Medulla oblongata (tissue), 1 donor: ENCODE results near the gene HLCS.
A peak's percentile ranks its signal among the peaks of the same experiment; 100 is the strongest.

Experiments used
- DNase-seq: peaks from one replicate; pipeline ENCODE4 v3.0.0-alpha.2; 2015; ENCODE audit errors: extremely low spot score

HLCS gene

DNA sequence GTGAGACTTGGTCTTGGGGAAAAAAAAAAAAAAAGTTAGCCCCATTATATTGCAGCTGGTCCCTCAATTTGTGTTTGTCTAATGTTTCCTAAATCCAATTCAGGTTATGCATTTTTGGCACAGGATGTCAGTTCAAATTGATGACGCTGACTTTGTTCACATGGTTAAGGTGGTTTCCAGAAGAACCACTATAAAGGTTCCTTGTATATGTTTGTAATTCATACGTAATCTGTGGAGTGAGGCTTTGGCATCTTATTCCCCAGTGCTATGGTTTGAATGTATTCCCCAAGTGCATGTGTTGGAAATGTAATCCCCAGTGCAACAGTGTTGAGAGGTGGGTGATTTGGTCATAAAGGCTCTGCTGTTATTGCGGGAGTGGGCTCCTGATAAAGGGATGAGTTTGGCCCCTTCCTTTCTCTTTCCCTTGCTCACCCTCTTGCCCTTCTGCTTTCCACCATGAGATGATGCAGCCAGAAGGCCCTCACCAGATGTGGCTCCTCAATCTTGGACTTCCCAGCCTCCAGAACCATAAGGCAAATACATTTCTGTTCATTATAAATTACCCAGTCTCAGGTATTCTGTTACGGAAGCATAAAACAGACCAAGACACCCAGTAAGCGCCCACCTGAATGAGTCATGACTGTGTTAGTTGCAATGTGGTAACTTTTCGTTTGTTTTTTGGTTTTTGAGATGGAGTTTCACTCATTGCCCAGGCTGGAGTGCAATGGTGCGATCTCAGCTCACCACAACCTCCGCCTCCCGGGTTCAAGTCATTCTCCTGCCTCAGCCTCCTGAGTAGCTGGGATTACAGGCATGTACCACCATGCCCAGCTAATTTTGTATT, 19.5 kb upstream of the HLCS start:
- DNase-seq = no peak

- DNase-seq = no peak
Observed at GRCh38 chr21:36981977-36982700, 15.7 kb upstream of the HLCS start.

GRCh38 chr21:36981049-36981391, 14.6 kb upstream of the HLCS start:
- no peak for DNase-seq

DNA sequence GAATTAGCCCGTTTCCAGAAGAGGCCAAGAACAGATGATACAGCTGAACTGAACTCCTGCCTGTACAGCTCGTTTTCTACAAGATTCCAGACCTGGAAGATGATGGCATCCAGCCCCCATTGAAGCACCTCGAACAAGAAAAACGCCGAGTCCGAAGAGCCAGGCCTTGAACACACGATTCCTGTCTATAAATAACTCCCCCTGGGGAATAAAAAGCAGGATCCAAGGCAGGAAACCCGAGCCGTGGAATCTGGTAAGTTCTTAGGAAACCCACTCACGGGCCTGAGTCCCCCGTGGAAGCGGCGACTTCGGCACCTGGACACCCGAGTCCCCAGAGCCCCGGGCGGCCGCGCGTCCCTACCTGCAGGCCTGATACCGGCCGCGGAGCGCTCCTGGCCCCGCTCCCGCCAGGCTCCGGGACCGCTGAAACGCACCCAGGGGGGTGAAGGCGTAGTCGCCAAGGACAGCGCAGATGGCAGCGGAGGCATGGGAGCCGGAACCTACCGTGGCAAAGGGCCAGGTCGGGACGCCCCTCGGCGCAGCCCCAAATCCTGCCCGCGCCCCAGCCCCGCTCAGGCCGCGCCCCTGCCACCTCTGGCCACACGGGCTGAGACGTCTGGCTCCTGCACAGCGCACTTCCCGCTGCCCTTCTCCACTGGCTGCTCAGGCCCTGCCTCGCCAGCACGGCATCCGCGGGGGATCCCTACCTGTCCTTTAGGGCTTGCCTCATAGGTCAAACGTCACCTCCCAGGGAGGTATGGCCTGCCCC, 14.0 kb upstream of the HLCS start:
- no peak for DNase-seq

- peak; percentile 69 for DNase-seq
Observed at GRCh38 chr21:36976882-36977651, 10.6 kb upstream of the HLCS start.

DNA sequence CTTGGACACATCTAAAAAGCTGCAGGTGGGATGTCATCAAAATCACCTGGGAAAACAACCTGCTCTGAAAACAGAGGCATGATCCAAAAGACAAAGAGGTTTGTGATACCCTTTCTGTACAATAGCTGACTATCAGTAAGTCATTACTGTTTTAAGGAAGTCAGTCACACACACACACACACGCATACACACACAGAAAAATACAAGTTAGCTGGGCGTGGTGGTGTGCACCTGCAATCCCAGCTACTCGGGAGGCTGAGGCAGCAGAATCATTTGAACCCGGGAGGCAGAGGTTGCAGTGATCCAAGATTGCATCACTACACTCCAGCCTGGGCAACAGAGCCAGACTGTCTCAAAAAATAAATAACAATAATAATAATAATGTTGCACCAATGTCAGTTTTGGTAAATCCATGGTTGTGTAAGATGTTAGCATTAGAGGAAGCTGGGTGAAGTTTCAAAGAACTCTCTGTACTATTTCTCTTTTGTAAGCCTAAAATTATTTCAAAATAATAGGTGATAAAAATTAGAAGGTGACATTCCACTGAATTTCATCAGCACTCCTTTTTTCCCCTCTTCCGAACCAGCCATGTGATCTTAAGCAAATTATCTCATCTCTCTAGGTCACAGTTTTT, 9.9 kb upstream of the HLCS start:
- DNase-seq = no peak

DNA sequence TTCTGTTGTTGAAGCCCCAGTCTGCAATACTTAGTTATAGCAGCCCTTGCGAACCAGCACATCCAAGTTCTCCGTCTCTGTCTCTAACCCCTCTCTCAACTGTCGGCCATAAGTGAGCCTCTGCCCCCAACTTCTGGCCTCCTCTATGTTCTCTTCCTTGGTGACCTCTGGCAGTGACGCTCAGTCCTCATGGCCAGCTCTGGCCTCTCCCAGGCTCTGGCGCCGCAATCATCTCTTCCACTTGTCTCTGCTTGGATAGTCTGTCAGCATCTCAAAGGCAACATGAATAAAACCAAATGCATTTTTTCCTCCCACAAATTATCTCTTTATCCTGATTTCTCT, 8.4 kb upstream of the HLCS start:
- no peak for DNase-seq

- DNase-seq = no peak
Observed at GRCh38 chr21:36973986-36974850, 7.7 kb upstream of the HLCS start.

- no peak for DNase-seq
Observed at GRCh38 chr21:36968976-36969375, 2.5 kb upstream of the HLCS start.

DNA sequence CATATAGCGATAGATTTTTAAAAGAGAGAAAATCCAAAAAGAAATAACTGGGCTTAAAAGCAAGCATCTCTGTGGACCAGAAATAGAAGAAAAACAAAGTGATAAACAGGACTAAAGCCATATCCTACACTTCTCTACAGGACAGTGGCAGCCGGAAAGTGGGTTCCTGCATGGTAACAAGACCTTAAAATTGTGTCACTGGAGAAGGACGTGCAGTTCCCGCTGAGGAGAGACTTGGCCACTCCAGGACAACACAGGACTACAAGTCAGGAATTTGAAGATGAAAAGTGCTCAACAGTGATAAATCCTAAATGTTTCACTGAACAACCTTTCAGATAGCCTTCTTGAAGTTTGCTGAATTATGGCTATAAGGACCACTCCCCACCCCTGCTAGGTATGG, 1.9 kb upstream of the HLCS start:
- DNase-seq = no peak

GRCh38 chr21:36966821-36967768, 626 bp upstream of the HLCS start:
- no peak for DNase-seq

- DNase-seq = no peak
Observed at GRCh38 chr21:36965720-36966065, 776 bp downstream of the HLCS start.

- DNase-seq = no peak
Observed at GRCh38 chr21:36964827-36965719, 1.4 kb downstream of the HLCS start.

GRCh38 chr21:36964398-36964797, 2.1 kb downstream of the HLCS start:
- no peak for DNase-seq

DNA sequence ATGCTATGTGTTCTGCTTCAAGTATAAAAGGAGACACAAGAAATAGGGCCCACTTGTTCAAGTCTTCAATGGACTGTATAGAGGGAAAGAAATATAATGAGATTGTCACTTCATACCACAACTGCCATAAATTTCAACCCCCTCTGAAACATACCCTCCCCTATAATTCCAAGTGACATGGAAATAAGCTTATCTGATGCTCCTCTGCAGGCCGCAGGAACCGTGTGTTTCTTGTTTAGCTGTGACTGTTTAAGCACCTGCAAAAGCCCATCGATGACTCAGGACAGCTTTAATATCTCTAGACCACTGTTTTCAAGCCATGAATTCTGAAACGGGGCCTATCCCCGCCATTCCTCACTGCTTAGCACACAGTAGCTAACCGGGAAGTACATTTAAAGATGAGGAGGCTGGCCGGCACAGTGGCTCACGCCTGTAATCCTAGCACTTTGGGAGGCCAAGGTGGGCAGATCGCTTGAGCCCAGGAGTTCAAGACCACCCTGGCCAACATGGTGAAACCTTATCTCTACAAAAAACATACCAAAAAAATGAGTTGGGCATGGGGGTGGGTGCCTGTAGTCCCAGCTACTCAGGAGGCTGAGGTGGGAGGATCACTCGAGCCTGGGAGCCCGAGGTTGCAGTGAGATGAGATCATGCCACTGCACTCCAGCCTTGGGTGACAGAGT, 4.2 kb downstream of the HLCS start:
- no peak for DNase-seq

DNA sequence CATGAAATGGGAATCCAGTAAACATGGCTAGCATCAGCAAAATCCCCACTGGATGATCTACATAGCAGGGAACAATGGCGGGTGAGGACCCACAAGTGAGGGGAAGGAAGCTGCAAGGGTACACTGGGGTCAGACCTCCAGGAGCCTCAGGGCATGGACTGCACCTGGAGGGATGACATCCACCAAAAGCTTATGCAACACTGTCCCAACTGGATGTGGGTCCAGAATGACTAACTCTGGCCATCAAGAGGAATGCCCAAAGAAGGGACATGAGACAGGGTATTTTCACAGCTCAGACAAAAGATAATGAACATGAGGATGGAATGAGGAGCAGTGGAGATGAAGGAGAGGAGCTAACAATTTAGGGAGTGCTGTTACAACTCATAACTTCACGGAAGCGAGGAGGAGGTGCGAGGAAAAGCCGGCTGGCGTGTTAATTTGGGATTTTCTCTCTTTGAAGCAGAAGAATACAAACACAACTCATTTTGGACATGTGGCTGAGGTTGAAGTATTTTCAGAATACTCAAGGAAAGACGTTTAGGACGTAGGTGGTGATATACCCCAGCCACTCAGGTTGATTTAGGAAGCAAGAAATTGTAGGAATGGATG, 5.7 kb downstream of the HLCS start:
- DNase-seq = no peak
